Dermis microvascular lymphatic vessel endothelial cell (primary cell): ENCODE data around the gene ZFP36L1. TPM values are rescaled to one million over a fixed set of nuclear protein-coding genes. Genes with fewer than 3 reads are reported as not detected.

Experiments used
- DNase-seq, 2 donors: peaks; one replicate each; pipeline versions ENCODE4 v3.0.0 to v3.0.0-alpha.2; 2010; ENCODE audit warnings: low read depth in 2 of 2
- total RNA-seq: library from RNA; depleted of rRNA; stranded (reverse); fragments of >200 nt; gene quantifications from 2 replicates; pipeline ENCODE4 v1.2.1, GENCODE V29; 2014

The ZFP36L1 gene, protein sequence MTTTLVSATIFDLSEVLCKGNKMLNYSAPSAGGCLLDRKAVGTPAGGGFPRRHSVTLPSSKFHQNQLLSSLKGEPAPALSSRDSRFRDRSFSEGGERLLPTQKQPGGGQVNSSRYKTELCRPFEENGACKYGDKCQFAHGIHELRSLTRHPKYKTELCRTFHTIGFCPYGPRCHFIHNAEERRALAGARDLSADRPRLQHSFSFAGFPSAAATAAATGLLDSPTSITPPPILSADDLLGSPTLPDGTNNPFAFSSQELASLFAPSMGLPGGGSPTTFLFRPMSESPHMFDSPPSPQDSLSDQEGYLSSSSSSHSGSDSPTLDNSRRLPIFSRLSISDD
- total RNA-seq = 7.6 and 24.8 TPM in 2 replicates

DNA sequence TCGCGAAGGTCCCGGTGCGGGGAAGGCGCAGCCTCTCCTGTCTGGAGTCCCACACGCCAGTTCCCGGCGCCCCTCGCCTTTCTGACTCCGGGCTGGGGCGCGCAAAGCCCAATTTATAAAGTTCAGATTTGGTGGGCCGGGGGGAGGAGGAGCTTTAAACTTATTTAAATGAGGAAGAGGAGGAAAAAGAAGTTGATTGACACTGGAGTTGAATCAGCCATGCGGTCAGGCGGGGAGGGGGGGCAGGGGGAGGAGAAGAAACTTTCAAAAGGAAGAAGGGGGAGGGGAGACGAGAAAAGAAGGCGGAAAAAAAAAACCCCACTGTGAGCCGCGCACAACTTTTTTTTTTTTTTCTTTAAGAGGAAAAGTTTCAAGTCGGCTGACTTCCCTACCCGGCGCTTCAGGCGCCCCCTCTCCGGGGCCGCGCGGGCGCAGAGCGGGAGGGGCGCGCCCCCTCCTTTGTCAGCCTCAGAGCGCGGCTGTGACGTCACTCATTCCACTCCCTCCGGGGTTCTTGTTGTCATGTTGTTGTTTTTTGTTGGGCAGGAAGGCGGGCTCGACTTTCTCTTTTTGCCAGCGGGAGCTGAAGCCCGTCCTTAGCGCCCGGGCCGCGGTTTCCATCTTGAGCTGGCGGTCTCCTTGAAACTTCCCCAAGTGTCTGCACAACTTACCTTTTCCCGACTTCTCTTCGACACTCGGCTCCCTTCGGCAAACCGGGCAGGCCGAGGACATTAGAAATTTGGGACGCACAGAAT is at the start of gene ZFP36L1:
ZFP36L1 (minus strand) TSS at position 89 of the 755 bp plus-strand sequence. CDS start 129 bp downstream, outside the sequence.
- DNase-seq = peak; percentile 88 to 96

DNA sequence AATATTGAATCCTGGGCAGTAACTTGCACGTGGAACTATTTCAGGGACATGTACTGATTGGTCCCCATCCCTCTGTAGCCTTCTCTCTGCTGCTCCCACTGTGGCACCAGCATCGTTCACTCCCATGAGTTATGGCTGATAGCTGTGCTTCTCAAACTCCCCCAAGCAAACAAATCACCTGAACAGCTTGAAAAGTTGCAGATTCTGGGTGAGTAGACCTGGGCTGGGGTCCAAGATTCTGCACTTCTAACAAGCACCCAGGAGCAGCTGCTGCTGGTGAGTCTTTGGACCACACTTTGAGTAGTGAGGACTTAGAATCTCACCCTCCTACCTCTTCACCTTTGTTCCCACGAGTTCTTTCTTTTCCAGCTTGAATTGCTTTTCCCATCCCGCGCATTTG is 49.4 kb upstream of the ZFP36L1 start:
- no peak for DNase-seq

DNA sequence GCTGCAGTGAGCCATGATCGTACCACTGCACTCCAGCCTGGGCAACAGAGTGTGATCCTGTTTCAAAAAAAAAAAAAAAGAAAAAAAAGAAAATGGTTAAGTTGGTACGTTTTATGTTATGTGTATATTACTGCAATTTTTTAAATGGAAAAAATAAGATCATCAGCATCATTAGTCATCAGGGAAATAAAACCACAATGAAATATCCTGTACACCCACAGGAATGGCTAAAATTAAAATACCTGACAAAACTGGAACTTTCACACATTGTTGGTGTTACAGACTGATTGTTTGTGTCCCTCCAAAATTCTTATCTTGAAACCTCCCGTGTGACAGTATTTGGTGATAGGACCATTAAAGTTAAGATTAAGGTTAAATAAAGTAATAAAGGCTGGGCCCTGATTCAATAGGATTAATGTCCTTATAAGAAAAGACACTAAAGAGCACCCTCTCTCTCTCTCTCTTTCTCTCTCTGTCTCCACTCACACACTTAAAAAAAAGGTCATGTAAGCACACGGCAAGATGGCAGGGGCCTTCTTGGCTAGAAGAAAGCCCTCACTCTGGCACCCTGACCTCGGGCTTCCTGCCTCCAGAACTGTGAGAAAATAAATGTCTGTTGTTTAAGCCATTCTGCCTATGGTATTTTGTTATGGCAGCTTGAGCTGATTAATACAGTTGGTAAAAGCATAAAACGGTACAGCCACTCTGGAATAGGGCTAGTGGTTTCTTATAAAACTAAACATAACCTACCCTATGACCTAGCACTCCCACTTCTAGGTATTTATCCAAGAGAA is 48.3 kb upstream of the ZFP36L1 start:
- peak; percentile 63 to 90 for DNase-seq

DNA sequence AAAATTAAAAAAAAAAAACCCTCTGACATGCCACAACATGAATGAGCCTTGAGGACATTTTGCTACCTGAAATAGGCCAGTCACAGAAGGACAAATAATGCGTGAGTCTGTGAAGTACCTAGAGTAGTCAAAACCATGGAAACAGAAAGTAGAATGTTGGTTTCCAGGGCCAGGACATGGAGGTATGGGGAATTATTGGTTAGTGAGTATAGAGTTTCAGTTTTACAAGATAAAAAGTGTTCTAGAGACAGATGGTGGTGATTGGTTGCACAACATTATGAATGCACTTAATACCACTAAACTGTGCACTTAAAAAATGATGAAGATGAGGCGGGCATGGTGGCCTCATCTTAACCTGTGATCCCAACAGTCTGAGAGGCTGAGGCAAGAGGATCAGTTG is 47.6 kb upstream of the ZFP36L1 start:
- no peak for DNase-seq

DNA sequence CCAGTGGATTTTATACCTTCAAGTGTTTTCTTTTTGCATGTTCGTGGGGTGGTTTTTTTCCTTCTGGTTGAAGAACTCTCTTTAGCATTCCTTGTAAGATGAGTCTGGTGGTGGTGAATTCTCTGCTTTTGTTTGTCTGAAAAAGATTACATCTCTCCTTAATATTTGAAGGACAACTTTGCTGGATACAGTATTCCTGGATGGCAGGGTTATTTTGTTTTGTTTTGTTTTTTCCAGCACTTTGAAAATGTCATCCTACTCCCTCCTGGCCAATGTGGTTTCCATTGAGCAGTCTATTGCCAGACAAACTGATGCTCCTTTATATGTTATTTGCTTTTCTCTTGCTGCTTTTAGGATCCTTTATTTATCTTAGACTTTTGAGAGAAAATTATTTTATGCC is 43.2 kb upstream of the ZFP36L1 start:
- no peak for DNase-seq

DNA sequence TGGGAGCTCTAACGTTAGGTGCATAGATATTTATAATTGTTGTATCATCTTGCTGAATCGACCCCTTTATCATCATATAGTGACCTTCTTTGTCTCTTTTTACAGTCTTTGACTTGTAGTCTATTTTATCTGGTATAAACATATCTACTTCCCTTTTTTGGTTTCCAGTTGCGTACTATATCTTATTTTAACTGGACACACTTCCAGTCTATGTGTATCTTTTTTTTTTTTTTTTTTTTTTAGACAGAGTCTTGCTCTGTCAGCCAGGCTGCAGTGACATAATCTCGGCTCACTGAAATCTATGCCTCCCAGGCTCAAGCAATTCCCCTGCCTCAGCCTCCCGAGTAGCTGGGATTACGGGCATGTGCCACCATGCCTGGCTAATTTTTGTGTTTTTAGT is 41.9 kb upstream of the ZFP36L1 start:
- no peak for DNase-seq

DNA sequence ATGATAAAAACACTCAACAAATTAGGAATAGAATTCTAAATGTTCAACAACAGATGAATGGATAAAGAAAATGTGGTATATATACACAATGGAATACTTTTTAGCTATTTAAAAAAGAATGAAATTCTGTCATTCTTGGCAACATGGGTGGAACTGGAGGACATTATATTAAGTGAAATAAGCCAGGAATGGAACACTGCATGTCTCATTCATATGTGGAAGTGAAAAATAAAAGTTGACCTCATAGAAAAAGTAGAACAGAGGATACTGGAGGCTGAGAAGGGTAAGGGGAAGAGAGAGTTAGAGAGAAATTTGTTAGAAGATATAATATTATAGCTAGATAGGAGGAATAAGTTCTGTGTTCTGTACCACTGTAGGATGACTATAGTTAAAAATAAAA is 35.8 kb upstream of the ZFP36L1 start:
- DNase-seq = no peak

DNA sequence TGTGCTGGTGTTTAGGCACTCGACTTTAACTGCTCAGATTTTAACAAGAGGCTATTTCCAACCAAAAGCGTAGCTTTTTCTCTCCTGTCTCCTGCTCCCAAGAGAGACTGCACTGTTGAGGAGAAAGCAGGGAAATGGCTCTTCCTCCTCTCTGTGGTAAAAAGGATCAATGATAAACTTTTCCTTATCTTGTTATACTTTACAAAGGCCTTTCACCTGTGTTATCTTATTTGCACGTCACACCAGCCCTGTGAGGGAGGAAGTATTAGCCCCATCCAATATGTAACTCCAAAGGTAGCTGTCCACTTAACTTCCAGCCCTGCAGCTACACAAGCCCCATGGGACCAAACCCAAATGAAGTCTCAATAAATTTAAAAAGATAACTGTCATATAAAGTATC is 32.9 kb upstream of the ZFP36L1 start:
- no peak for DNase-seq

DNA sequence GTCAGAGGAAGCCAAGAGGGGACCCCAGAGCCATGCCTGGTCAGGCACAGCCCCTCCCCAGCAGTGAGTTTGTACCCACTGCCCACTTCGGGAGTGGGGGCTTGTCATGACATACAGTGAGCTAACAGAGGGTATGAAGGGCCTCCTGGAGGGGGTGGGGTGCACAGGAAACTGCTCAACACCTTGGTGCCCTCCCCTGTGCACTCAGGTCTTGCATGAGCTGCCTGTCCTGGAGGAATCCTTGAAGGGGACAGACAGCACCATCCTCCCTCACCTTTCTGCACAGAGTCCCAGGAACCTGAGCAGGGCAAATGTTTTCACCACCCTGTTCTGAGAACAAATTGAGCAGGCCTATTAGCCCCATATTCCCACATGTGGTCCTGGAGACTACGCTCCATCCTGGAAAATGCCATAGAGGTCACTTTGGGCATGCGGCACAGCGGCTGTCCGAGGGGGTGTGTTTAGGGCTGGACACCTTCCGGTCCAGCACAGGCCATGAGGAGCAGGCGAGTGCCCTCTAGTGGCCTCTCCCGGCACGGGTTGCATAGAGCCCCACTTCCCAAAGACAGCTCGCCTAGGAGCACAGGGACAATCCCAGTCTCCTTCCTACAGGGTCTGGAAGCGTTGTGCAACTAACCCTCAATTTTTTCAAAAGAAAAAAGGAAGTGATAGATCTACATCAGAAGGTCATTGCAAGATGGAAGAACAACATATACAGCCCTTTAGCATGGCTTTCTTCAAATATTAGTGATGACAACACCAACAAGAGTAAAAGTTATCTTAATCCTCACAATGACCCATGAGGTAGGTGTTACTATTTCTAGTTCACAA is 31.9 kb upstream of the ZFP36L1 start:
- DNase-seq = peak in 1 of 2 donors; percentile 74

DNA sequence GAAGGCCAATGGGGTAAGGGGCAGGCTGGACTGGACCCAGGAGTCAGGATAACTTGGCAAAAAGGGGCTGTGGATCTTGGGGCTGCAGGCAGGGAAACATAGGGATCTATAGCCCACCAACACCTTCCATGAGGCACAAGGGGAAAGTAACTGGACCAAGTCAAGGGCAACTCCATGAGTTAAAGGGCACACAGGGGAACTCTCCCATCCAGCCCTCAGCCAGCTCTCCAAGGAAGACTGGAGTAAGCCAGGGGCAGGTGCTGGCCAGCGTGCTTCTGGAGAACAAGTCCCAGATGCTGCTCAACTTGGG is 31.3 kb upstream of the ZFP36L1 start:
- no peak for DNase-seq

DNA sequence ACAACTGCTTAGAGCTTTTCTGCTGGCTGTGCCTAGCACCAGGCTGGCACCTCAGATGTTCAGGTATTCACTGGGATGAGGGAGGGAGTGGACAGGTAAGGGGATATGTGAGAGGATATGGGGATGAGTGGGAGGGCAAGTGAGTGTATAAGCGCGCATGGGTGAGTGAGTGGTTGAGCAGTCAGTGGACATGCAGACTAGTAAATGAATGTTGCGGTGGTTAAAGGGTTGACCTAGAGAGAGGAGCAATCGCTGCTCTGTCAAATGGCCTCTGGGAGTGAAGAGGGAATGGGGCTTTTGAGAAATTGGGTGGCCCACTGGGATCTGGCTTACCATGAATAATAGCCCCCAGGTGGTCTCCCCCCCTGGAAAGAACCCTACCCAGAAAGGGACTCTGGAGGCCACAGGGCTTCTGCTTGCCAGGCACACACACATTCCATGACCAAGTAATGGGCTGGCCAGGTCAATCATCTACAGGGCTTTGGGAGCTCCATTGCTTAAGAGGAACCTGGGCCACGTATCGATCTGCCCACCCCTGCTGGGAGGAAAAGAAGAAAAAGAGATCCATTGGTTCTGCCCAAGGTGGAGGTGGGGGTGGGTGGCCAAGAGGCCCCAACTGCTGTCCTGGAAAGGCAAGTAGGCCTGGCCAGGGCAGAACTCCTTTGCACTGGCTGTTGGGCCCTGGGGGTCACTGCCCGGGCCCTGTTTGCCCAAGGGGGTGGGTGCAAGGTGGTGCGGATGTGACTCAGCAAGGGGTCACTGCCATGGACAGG is 30.8 kb upstream of the ZFP36L1 start:
- DNase-seq = no peak

DNA sequence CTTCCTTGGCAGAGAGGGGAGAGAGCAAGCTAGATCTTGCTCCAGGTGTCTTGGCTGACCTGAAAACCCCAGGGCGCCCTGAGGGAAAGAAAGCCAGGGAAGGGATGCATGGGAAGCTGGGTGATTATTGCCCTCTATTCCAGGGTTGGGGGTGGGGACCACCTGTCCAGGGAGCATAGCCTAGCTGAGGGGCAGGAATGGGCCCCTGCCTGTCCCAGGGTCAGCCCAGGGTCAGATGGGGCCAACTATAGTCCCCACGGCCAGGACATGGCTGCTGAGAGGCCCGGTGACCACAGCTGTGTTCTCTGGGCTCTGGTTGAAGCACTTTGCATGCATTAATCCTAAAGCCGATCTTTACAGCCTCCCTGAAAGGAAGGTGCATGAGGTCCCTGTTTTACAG is 30.1 kb upstream of the ZFP36L1 start:
- DNase-seq = no peak

DNA sequence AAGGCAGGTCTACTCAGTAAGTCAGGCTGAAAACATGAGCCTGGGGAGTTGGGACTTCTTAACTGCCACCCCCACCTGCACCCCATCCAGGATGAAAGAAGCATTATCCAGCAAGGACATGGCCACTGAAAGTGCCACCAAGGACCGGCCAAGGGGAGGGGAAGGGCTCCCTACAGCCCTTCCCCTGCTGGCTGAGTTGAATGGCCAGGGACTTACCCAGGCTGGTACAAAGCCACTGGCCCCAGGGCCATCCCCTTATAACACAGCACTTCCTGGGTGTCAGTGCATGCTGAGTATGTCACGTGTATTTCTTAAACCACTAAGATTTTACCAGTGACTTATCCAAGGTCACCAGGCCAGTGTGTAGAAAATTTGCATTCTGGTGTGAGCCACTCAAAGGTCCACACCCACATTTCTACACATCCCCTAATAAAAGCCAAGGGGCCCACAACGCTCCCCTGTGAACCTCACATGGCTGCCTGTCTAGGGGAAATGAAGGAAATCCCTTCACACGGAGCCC is 29.3 kb upstream of the ZFP36L1 start:
- no peak for DNase-seq

DNA sequence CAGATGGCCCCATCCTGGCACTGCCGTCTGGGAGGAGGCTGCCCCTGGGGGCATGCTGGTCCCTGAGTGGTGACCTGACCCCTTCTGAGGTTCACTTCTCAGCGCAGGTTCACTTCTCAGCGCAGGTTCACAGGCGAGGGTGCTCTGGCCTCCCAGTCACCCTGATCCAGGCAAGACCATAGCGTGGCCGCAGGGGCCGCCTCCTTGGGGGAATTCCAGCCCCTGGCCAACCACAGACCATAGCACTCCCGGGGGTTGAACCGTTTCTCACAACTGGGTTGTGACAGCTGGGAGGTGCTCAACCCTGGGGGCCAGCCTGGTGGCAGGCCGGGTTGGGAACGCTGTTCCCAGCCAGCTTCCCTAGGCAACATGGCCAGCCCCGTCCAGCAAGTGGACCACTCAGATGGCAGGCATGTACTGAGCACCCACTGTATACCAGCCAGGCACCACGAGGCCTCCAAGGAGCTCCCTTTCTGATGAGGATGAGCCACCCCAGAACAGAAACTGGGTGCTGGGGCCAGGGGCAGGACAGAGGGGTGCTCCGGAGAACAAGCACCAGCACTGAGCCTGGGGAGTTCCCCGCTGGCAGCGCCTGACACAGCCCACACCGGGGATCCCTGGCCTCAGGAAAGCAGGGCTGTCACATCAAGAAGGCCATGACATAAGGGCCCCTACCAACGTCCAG is 28.3 kb upstream of the ZFP36L1 start:
- DNase-seq = no peak

DNA sequence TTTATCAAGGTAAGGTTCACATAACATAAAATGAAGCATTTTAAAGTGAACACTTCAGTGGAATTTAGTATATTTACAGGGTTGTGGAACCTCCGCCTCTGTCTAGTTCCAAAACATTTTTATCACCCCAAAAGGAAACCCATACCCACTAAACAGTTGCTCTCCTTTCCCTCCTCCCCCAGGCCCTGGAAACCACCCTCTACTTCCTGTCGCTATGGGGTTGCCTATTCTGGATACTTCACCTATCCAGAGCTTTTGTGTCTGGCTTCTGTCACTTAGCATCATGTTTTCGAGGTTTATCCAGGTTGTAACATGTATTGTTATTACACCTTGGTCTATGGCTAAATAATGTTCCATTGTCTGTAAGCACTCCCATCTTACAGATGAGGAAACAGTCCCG is 27.7 kb upstream of the ZFP36L1 start:
- DNase-seq = no peak

DNA sequence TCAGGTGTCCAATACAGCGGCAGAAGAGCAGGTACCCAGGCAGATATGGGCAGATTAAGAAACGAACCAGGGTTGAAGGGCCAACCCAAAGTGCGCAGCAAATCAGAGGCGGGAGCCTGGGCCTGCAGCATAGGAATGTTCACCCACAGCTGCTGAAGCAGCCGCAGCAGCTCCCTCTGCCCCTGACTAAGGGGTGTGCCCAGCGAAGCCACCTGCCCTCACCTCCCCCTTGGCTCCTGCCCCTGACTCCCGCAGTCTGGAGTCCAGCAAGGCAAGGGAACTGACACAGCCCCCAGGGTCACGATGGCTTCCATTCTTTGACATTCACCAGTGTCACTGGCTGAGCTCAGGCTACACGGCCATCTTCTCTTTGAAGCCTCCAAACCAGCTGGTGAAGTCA is 27.3 kb upstream of the ZFP36L1 start:
- no peak for DNase-seq

DNA sequence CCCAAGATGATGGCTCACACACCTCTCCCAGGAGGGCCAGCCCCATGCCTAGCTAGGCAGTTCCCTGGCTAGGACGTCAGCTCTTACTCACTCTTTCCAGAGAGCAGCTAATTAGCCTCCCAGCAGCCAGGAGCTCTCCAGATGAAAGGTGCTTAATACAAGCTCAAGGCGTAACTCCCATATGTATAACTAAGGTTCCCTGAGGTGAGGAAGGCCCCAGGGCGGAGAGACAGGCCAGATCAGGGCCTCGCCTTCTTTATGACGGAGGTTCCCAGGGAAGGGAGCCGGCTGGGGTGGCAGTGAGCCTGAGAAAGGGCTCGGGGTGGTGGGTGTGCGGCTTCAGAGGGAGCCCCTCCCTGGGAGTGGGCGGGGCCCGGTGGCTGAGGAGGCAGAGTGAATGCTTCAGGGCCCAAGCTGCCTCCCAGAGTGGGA is 26.4 kb upstream of the ZFP36L1 start:
- DNase-seq = no peak

DNA sequence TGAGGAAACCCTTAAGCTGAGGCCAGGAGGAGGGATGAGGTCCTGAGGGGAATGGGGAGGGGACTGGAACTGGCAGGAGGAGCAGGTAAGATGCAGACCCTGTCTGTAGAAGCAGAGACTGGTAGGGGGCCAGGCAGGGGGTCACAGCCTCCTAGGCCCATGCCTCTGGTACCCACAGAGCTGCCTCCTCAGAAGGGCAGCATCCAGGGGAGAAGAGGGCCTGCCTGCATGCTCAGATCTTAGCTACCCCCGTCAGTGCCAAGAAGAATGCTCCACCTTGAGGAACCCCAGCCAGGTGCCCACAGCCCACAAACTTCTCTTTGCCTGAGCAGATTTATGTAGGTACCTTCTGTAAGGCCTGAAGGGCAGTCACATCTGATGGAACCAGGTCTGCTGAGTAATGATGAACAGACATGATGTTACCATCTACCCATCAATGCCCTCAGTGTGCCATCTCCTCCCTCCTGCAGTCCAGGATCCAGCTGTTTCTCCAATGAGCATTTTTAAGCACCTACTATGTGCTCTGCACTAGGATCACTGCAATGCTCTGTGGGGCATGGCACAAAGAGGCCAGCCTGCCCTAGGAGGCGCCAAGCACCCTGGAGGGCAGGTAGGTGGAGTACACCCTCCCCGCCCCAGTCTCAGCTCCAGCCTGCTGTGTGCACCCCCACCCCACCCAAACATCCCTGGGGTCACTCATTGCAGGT is 24.8 kb upstream of the ZFP36L1 start:
- DNase-seq = no peak

DNA sequence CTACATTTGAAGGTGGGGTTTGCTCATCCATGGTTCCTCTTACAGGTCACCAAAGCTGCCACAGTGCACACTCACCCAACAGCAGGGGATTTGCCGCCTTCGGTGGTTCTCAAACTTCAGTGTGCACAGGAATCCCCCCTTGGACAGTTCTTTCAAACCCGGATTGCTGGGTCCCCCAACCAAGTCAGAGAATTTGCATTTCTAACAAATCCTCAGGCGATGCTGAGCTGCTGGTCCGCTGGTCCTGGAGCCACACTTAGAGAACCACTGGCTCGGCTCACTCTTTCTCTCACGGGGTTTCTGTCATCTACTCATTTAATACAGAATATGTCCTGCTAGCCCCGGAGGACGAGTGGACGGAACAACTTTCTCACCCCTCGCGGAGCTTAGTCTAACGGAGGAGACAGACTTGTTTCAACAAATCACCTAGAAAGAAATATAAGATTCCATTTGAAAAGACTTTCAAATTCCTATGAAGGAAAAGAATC is 24.1 kb upstream of the ZFP36L1 start:
- no peak for DNase-seq
